Measurements from ENCODE around the gene ZBTB40. TPM values are rescaled to one million over a fixed set of nuclear protein-coding genes. Genes with fewer than 3 reads are reported as not detected.

Gene ZBTB40
- total and polyA plus RNA-seq, 2 of the 13 experiments (the other 11 are each of a cell fraction or from before 2014, with no cell fraction given): 8.8 to 16.5 TPM

GRCh38 chr1:22450351-22451021, 1.2 kb upstream of the ZBTB40 start (continued):
- TF ChIP-seq REL (CRISPR knock-in tag; conservative IDR thresholded peaks at IDR 0.05): no peak
- no peak for TF ChIP-seq GFI1 (CRISPR knock-in tag; IDR thresholded peaks at IDR 0.05; ENCODE audit: borderline replicate concordance)
- TF ChIP-seq PTBP1 (IDR thresholded peaks at IDR 0.05; ENCODE audit: low read depth, low read length, poor library complexity, severe bottlenecking): no peak
- TF ChIP-seq ZBTB1 (CRISPR knock-in tag; IDR thresholded peaks at IDR 0.05; ENCODE audit: borderline replicate concordance): no peak
- TF ChIP-seq, protein P1, sequence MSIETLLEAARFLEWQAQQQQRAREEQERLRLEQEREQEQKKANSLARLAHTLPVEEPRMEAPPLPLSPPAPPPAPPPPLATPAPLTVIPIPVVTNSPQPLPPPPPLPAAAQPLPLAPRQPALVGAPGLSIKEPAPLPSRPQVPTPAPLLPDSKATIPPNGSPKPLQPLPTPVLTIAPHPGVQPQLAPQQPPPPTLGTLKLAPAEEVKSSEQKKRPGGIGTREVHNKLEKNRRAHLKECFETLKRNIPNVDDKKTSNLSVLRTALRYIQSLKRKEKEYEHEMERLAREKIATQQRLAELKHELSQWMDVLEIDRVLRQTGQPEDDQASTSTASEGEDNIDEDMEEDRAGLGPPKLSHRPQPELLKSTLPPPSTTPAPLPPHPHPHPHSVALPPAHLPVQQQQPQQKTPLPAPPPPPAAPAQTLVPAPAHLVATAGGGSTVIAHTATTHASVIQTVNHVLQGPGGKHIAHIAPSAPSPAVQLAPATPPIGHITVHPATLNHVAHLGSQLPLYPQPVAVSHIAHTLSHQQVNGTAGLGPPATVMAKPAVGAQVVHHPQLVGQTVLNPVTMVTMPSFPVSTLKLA (IDR thresholded peaks at IDR 0.05): peak; percentile 73
- peak; percentile 84 for TF ChIP-seq FOSL2 (CRISPR knock-in tag; IDR thresholded peaks at IDR 0.05)
- TF ChIP-seq, protein P2, sequence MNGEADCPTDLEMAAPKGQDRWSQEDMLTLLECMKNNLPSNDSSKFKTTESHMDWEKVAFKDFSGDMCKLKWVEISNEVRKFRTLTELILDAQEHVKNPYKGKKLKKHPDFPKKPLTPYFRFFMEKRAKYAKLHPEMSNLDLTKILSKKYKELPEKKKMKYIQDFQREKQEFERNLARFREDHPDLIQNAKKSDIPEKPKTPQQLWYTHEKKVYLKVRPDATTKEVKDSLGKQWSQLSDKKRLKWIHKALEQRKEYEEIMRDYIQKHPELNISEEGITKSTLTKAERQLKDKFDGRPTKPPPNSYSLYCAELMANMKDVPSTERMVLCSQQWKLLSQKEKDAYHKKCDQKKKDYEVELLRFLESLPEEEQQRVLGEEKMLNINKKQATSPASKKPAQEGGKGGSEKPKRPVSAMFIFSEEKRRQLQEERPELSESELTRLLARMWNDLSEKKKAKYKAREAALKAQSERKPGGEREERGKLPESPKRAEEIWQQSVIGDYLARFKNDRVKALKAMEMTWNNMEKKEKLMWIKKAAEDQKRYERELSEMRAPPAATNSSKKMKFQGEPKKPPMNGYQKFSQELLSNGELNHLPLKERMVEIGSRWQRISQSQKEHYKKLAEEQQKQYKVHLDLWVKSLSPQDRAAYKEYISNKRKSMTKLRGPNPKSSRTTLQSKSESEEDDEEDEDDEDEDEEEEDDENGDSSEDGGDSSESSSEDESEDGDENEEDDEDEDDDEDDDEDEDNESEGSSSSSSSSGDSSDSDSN (CRISPR knock-in tag; IDR thresholded peaks at IDR 0.05): 0 out of 2 replicates have a peak, but pooled peaks have one; percentile 4
- TF ChIP-seq NRL (CRISPR knock-in tag; IDR thresholded peaks at IDR 0.05; ENCODE audit: borderline replicate concordance): no peak
- 0 out of 2 replicates have a peak, but pooled peaks have one; percentile 54 for TF ChIP-seq MLX (CRISPR knock-in tag; IDR thresholded peaks at IDR 0.05)
- TF ChIP-seq, protein P3, sequence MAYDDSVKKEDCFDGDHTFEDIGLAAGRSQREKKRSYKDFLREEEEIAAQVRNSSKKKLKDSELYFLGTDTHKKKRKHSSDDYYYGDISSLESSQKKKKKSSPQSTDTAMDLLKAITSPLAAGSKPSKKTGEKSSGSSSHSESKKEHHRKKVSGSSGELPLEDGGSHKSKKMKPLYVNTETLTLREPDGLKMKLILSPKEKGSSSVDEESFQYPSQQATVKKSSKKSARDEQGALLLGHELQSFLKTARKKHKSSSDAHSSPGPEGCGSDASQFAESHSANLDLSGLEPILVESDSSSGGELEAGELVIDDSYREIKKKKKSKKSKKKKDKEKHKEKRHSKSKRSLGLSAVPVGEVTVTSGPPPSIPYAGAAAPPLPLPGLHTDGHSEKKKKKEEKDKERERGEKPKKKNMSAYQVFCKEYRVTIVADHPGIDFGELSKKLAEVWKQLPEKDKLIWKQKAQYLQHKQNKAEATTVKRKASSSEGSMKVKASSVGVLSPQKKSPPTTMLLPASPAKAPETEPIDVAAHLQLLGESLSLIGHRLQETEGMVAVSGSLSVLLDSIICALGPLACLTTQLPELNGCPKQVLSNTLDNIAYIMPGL (CRISPR knock-in tag; IDR thresholded peaks at IDR 0.05; ENCODE audit: borderline replicate concordance in 1 of 2, low read depth in 1 of 2): no peak
- no peak for TF ChIP-seq CEBPZ (IDR thresholded peaks at IDR 0.05; ENCODE audit: low read length)
- TF ChIP-seq ZNF564 (CRISPR knock-in tag; IDR thresholded peaks at IDR 0.05): no peak
- no peak for TF ChIP-seq PHB2 (IDR thresholded peaks at IDR 0.05; ENCODE audit: partially characterized antibody)
- TF ChIP-seq ZNF235 (CRISPR knock-in tag; IDR thresholded peaks at IDR 0.05; ENCODE audit: borderline replicate concordance): no peak
- no peak for TF ChIP-seq NFKB2 (CRISPR knock-in tag; IDR thresholded peaks at IDR 0.05; ENCODE audit: borderline replicate concordance)
- no peak for TF ChIP-seq SRSF1 (optimal IDR thresholded peaks at IDR 0.05; ENCODE audit: low read depth, low read length)
- TF ChIP-seq TGIF2 (CRISPR knock-in tag; IDR thresholded peaks at IDR 0.05): peak; percentile 85
- no peak for TF ChIP-seq HNRNPL (IDR thresholded peaks at IDR 0.05; ENCODE audit: low read depth, low read length)

Measured in HepG2 (cell line).